SK-N-SH treated with all-trans-retinoic acid at 6 μM for 48 hours (cell line): ENCODE measurements around the gene TMBIM6.

ENCODE experiments used
- CREB5 ChIP-seq: fragments of 250-450 bp; sonication (Bioruptor Pico); IDR thresholded peaks from 2 replicates; pipeline ENCODE4 v1.5.1; 2020; ENCODE audit warnings: low read depth, mild to moderate bottlenecking, moderate library complexity
- ZFP3 ChIP-seq: fragments of 250-450 bp; sonication (Bioruptor Pico); IDR thresholded peaks from 2 replicates; pipeline ENCODE4 v1.5.0; 2020; ENCODE audit warnings: mild to moderate bottlenecking, moderate library complexity
- ZFP30 ChIP-seq: fragments of 450-650 bp; formaldehyde crosslinking; IDR thresholded peaks from 2 replicates; pipeline ENCODE4 v1.5.0; 2022; ENCODE audit warnings: mild to moderate bottlenecking, moderate library complexity
- ZNF8 ChIP-seq: fragments of 450-650 bp; formaldehyde crosslinking; IDR thresholded peaks from 2 replicates; pipeline ENCODE4 v1.5.0; 2020; ENCODE audit warnings: mild to moderate bottlenecking, moderate library complexity

- TF ChIP-seq ZFP30 (CRISPR knock-in tag) (no peak), ZFP3 (CRISPR knock-in tag) (no peak), ZNF8 (CRISPR knock-in tag) (no peak), CREB5 (no peak)
Measured at GRCh38 chr12:49748306-49748705, 6.9 kb downstream of the TMBIM6 start.
